Stimulated activated CD4-positive, alpha-beta T cell treated with anti-CD3 and anti-CD28 coated beads, Interleukin-12 subunit alpha, Interleukin-12 subunit beta, amount 100 ng/mL, for 48 hours (primary cell): ENCODE results near the gene AGXT2.
"Not testable (repeated sequence)": the region's sequence is repeated elsewhere in the genome, so short reads cannot be mapped to it uniquely, and the experiment has no call there.

Experiments
- DNase-seq, 3 donors: peaks; one replicate each; pipeline ENCODE4 v3.0.0-alpha.2; 2020; ENCODE audit warnings: low read depth in 2 of 3, low spot score in 1 of 3

AGXT2 gene

DNA sequence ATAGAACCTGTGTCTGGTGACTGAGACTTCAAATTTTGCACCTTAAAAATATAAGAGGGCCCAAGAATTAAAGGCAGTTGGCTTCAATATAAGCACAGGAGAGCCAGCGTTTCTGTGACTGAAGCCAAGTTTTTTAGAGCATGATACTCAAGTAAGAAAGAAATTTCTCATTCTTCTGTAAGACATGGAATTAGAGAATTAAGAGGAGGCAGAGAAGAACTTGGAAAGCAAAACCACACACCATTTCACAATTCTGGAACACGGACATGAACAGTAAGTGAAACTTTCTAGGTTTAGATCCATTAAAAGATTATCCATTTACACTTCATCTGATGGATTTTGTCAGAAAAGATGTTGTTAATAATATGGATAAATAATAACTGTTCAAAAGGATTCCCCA lies 8.9 kb upstream of the AGXT2 start:
- DNase-seq: no peak

DNA sequence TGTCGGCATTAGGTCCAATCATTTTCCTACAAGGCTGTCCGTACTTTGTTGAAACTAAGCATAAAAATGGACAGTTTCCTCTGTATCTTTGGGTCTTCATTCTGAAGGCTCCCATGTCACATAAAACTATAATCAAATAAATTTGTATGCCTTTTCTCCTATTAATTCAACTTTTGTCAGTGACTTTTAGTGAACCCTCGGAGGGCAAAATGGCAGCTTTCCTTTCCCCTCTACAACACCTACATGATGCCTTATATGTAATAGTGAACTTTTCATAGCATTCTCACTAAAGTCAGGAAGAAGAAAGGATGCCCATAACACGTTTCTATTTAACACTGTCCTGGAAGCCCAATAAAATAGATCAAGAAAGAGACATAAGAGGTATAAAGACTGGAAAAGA lies 5.1 kb upstream of the AGXT2 start:
- no peak for DNase-seq

DNA sequence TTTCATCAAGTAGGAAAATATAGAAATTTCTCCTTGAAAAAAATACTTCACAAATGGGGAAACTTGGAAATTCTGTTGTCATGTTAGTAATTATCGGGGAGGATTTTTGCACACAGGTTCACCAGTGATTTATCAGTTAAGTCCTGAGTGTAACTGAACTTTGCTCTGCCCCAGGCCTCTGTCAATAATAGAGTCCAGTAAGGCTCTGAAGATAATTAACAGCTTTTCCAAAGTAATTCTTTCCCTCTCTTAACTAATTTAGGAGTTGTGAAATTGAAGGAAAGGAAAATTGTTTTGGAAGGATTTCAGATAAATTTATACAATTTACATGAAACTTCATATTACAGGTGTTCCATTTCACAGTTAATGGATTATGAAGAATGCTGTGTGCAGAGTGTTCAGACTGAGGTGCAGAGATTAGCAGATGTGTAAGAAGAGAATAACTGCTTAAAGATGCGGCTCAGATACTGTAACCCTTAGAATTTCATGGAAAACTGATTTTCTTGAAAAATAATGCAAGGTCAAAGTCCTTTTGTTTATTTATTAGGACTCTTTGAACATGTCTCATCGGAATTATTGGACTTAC lies 2.9 kb upstream of the AGXT2 start:
- DNase-seq: no peak

DNA sequence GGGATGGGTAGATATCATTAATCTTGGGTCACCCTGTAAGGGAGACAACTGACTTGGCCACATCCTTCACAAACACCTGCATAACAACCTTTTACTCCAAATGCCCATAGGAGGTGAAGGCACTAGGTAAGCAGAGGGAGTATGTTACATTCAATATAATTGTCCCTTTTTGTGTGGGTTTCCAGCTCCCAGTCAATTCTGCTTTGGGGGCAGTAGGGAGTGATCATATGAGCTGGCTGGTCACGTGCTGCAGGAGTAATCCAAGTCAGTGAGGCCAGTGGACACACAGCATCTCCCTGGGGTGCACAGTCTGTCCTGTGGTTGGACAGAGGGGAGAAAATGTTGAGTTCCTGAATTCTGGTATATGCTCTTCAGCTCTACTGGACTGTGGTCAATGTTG lies 1.2 kb upstream of the AGXT2 start:
- DNase-seq: no peak

DNA sequence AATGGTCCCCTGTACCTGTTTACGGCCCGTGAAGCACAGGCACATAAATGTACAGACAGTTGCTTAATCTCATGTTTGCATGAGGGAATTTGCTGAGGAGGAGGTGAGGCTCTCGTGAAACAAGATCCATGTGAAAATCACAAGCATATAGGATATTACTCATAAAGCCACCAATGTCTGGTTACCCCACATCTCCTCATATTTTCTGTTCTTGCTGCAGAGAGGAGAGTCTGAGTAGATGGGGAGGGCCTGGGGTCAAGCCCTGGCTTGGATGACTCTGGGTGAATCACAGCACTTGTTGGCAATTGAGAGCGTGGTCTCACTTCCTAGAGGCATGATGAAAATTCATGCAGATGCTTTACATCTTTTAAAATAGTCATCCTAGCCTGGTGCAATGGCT lies 975 bp downstream of the AGXT2 start:
- DNase-seq: no peak

DNA sequence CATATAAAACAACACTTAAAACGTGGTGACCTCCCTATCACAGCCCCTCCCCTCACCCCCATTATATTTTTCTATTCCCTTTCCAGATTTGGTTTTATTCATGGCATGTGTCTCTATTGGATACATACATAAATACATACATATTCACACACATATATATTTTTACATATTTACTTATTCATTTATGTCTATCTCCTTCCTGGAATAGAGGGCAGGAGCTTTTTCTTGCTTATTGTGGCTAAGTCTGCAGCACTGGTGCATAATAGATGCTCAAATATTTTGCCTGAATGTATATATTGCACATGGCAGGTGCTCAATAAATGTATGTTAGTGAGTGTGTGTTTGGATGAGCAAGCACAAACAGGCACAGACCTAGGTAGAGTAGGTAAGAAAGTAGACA lies 2.5 kb downstream of the AGXT2 start:
- DNase-seq: no peak

DNA sequence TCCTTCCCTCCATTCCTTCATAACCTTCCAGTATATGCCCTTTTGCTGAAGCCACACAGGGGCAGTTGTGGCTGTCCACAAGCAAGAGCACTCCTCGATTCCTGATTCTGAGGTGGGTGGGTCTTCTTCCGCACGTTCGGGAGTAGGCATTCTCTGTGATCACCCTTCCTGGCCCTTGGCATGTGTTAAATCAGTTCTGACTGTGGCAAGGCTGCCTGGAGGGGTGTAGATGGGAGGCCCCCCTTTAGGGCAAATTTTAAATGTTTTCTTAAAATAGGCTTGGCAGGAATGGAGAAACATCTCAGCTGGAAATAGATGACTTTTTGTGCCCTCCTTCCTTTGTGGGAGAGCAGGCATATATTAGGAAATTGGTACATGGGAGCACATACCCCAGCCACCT lies 3.1 kb downstream of the AGXT2 start:
- no peak for DNase-seq

DNA sequence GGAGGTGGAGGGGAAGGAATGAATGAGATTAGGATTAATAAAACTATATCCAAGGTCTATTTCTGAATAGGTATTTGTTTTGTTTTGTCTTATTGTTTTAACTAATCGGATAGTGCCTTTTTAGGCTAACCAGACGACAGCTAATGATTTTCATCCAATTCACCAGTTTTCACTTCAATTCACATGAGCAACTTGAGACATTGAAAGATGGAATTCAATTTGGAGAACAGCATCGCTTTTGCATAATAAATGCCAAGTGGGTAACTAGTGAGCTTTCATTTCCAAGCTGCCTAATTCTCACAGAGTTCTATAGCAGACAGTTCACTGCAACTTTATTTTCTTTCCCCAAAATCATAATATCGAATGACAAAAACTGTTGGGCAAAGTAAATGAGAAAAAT lies 5.0 kb downstream of the AGXT2 start:
- no peak for DNase-seq

DNA sequence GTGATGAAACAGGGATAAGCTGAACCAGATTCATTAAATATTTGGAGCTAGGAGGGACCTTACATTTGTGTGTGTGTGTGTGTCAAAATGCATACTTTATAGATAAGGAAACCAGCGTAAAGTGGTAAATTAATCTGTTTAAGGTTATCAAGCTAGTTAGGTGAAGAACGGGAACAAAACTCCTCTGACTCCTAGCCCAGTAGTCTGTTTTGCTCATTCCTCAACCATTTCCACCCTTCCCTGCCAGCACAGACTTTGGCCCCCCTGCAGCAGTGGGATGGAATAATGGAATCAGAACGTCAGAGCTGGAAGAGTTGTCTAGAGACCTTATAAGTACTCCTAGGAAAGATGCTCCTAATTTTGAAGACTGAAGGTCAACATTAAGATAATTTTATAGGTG lies 6.5 kb downstream of the AGXT2 start:
- DNase-seq: no peak

DNA sequence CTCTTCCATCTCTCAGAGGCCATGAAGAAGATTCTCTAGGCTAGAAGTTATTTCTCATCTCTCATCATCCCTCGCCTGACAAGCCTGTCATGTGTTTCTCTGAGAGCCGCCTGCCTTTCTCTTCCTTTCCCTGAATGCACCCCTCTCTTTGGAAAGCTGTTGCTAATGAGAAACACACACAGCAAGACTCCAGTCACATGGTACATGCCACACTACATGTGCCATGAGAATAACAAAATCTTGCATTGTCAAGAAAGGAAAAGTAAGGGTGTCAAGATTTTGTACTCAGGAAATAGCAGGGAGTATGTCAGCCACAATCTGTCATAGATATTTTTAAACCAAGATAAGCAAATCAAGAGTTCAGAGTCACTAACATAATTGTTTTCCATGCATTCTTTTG lies 8.9 kb downstream of the AGXT2 start:
- no peak for DNase-seq

DNA sequence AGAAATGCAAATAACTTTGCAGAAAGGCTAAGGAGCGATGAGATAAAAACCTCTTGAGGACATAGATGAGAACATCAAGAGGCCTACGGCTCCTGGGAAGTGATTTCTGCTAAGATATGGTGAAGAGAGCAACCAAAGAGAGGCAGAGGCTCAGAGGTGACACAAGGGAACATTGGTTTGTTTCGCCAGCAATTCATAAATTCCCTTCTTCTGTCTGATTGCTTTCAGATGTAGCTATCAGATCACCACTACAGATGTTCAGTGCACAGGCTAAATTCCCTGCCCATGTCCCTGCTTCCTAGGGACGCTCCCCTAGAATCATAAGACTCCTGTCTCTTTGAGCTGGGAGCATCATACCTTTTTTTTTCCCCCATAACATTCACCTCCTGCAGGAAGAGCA lies 11.2 kb downstream of the AGXT2 start:
- no peak for DNase-seq

DNA sequence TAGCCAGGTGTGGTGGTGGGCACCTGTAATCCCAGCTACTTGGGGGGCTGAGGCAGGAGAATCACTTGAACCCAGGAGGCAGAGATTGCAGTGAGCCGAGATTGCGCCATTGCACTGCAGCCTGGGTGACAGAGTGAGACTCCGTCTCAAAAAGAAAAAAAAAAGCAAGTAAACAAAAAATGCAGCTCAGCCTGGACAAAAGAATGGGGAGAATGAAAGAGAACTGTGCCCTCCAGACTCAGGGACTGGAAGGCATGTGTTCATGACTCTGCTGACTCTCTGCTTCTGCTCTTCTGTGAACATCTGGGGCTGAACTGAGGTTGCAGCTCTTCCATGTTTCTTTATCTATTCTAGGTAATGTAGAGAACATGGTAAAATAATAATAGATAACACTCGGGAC lies 11.8 kb downstream of the AGXT2 start:
- not testable (repeated sequence) for DNase-seq

DNA sequence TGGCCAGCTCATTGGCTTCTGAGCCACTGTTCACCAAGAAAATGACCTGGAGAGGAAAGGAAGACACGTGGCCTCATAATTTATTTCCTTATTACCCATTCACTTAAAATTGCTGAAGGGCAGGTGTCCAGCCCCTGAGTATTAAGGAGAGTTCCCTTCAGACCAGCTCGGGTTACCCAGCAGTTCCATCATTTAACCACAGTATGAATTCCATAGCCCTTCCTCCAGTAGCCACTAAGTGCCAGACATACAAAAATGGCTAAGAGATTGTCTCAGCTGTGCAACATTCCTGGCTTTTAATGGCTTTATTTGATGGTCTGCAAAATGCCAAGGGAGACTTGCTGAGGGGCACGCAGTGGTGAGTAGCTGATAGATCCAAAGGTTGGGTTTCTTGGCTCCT lies 12.5 kb downstream of the AGXT2 start:
- no peak for DNase-seq

DNA sequence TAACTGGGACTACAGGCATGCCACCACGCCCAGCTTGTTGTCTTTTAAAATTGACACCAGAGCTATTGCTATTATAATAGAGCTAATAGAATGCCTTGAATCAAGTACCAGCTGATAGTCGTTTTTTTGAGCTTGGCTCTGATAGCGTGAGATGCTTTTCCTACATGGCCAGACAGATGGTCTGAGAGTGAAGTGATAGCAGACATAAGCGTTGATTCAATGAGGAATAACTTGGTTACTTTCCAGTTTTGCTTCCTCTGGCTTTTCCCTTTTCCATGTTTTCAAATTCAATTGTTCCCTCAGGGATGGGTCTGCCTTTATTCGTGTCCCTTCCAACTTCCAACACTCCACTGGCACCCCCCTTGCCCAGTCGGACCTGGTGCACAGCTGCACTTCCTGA lies 15.4 kb downstream of the AGXT2 start:
- no peak for DNase-seq

DNA sequence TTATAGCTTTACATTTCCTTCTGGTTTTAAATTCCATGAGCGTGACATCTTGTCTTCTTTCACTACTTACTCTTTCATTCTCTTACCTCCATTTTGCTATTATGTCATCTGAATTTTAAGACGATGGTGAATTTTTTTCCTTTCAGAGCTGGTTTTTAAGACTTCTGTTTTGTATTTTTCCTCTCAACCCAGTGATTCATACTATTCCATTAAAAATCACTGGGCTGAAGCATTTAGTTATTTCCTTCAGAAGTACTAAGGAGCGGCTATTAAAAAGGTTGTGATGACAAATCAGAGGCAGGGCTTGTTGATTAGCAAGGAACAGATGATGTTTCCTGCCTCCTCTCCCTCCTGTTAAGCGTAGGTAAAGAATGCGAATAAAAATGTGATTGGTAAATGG lies 16.5 kb downstream of the AGXT2 start:
- DNase-seq: no peak

DNA sequence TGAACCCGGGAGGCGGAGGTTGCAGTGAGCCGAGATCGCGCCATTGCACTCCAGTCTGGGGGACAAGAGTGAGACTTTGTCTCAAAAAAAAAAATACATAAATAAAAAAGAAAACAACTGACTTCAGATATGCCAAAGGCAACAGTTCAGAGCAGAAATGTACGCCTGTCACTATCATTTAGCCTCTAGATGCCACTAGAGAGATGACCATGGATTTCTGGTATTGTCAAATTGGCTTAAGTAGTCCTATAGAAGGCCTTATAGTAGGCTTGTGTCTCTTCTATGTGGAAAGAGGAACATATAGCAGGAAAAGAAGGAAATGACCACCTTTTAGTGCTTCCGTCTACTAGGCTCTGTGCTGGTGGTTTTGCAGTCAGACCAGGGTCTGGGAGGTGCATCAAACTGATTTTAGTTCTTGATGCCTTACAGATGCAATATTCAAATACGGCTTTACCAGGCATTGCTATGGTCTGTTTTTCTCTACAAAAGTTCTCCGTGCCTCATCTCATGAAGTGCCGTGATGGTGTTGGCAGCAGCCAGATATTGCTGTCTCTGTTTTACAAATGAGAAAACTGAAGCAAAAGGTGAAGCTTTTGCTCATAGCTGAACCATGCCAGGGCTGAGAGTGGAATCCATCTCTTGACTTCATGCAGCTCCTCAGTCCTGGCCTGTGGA lies 17.2 kb downstream of the AGXT2 start:
- no peak for DNase-seq

DNA sequence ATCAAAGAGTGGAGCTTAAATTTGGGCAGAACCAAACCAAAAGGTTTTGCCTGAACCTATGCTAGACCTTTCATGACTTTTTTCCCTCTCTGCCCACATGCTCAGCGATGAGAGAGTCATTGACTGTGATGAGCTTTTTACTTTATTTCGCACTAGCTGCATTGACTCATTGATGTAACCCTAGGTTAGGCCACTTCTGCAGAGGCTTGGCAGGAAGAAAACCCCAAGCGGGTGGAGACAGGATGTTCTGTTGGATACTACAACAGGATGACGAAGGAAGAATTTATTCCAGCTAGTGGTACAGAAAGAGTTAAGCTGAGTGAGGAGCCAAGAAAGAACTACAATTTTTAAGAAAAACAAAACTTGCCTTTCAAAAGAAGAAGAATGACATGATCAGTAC lies 18.4 kb downstream of the AGXT2 start:
- DNase-seq: no peak

DNA sequence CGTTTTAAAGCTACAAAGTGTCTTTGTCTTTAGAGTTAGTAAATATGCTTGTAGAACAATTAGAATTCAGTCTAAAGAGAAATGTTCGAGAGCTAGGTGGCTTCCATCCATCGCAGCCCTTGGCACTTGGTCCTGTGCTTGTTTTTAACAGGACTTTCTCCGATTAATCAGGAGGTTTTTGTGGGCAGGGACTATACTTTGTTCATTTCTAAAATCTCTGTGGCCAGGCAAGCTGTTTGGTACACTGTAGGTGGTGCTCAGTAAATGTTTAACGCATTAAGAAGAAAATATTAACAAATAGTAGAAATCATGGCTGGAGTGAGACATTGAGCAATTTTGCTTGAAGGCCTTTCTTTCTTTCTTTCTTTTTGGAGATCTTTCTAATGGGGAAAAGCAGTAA lies 20.8 kb downstream of the AGXT2 start:
- no peak for DNase-seq

DNA sequence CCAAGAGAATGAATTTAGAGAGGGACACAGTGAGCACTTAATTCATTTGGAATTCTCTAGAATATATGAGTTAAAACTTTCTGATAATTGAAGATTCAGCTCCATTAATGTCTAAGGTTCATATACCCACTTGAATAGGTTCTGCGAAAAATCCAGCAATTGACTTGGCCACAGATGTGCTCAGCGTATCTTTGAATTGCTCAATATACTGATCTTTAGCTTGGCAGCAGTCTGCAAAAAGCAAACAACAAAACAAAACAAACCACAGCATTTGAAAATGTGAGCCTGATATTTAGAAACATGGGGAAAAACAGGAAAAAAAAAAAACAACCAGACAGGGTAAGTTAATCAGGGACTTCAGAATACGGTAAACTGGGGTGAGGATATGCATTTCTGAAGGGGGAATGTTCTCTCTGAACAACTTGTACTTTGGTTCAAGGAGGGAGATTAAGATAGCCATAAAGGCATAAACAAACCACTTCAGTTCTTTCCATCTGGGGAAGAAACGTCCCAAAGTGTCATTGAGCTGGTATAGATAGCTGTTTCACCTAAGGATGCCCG lies 21.4 kb downstream of the AGXT2 start:
- DNase-seq: no peak

DNA sequence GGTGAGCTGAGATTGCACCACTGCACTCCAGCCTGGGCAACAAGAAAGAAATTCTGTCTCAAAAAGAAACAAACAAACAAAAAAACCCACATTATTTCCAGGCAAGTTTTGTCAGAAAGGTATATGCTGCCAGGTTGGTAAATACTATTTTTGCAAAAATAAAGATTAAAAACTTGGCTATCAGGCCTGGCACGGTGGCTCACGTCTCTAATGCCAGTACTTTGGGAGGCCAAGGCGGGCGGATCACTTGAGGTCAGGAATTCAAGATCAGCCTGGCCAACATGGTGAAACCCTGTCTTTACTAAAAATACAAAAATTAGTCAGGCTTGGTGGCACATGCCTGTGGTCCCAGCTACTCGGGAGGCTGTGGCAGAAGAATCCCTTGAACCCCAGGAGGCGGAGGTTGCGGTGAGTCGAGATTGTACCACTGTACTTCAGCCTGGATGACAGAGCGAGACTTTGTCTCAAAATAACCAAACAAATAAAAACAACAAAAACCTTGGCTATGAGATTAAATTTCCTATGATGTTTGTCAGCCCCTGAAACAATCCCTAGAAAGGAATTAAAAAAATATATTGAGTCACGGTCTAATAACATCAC lies 22.7 kb downstream of the AGXT2 start:
- DNase-seq: no peak

DNA sequence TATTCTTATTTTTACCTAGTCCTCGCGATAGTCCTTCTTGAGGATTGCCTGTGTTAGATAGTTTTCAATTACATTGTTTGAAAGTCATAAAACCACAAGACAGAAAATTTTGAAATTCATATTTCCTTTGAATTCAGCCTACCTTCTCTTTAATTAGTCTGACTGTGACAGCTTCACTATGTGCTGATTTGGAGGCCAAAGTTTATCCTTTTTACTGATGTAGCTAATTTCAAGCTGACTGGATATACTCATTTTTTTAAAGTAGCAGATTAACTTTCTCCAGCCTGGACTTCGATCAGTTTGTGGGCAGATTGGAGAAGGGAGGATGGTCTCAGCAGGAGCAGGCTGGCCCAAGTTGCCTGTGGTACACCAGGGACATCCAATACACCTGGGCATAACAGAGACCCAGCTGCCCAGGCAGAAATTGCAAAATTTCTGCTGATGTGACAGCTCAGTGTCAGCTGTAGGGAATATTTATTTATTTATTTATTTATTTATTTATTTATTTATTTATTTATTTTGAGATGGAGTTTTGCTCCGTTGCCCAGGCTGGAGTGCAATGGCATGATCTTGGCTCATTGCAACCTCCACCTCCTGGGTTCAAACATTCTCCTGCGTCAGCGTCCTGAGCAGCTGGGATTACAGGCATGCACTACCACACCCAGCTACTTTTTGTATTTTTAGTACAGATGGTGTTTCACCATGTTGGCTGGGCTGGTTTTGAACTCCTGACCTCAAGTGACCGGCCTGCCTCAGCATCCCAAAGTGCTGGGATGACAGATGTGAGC lies 24.2 kb downstream of the AGXT2 start:
- DNase-seq: no peak
